Measurements from ENCODE around the gene RAET1E.

DNA sequence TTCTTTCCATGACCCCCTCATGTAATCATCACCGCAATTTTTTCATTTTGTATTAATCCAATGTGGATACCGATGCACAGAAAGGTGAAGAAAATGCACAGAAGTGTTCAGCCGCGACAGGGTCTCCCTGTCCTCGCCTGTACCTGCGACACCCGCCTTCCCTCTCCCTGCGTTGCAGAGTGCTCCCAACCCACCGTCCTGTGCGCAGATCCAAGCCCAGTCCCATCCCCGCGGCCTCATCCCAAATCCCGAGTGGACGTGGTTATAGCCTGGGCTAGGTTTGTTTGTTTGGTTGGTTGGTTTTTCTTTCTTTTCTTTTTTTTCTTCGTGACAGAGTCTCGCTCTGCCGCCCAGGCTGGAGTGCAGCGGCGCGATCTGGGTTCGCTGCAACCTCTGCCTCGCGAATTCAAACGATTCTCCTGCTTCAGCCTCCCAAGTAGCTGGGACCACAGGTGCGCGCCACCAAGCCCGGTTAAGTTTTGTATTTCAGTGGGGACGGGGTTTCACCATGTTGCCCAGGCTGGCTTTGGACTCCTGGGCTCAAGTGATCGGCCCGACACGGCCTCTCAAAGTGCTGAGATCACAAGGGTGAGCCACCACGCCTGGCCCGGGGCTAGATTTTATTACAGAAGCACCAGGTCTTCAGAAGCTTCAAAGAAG, 25.5 kb upstream of the RAET1E start:
- TF ChIP-seq, protein P1, sequence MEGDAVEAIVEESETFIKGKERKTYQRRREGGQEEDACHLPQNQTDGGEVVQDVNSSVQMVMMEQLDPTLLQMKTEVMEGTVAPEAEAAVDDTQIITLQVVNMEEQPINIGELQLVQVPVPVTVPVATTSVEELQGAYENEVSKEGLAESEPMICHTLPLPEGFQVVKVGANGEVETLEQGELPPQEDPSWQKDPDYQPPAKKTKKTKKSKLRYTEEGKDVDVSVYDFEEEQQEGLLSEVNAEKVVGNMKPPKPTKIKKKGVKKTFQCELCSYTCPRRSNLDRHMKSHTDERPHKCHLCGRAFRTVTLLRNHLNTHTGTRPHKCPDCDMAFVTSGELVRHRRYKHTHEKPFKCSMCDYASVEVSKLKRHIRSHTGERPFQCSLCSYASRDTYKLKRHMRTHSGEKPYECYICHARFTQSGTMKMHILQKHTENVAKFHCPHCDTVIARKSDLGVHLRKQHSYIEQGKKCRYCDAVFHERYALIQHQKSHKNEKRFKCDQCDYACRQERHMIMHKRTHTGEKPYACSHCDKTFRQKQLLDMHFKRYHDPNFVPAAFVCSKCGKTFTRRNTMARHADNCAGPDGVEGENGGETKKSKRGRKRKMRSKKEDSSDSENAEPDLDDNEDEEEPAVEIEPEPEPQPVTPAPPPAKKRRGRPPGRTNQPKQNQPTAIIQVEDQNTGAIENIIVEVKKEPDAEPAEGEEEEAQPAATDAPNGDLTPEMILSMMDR (IDR thresholded peaks at IDR 0.05) = no peak
- TF ChIP-seq POLR2A (IDR thresholded peaks at IDR 0.05) = no peak
